ENCODE results near the gene SPON2. TPM values are rescaled to one million over a fixed set of nuclear protein-coding genes. Genes with fewer than 3 reads are reported as not detected.

SPON2 gene
- total RNA-seq, 1 donor from 2014 or later, result 3.3 TPM

GRCh38 chr4:1195109-1195671 lies 22.8 kb upstream of the SPON2 start:
- no peak for DNase-seq

- no peak for DNase-seq
These were observed 21.9 kb upstream of the SPON2 start for GRCh38 chr4:1194010-1194900.

GRCh38 chr4:1193206-1194009 lies 21.0 kb upstream of the SPON2 start:
- no peak for DNase-seq

- DNase-seq, result no peak
These were observed 20.3 kb upstream of the SPON2 start for GRCh38 chr4:1192493-1193205.

- DNase-seq, result peak; percentile 81
These were observed 19.7 kb upstream of the SPON2 start for GRCh38 chr4:1192091-1192492.

GRCh38 chr4:1191621-1192020 lies 19.2 kb upstream of the SPON2 start:
- DNase-seq, result no peak

GRCh38 chr4:1187182-1187581 lies 14.8 kb upstream of the SPON2 start:
- no peak for DNase-seq

- DNase-seq, result no peak
These were observed 11.8 kb upstream of the SPON2 start for GRCh38 chr4:1183985-1184773.

GRCh38 chr4:1182313-1182712 lies 9.9 kb upstream of the SPON2 start:
- DNase-seq, result no peak

GRCh38 chr4:1180663-1181062 lies 8.3 kb upstream of the SPON2 start:
- no peak for DNase-seq

GRCh38 chr4:1179976-1180375 lies 7.6 kb upstream of the SPON2 start:
- DNase-seq, result no peak

- no peak for DNase-seq
These were observed 6.7 kb upstream of the SPON2 start for GRCh38 chr4:1179089-1179441.

GRCh38 chr4:1178300-1179088 lies 6.1 kb upstream of the SPON2 start:
- no peak for DNase-seq

- peak; percentile 23 for DNase-seq
These were observed 5.1 kb upstream of the SPON2 start for GRCh38 chr4:1177274-1178141.

GRCh38 chr4:1176398-1177273 lies 4.3 kb upstream of the SPON2 start:
- DNase-seq, result no peak

GRCh38 chr4:1175635-1176229 lies 3.3 kb upstream of the SPON2 start:
- DNase-seq, result no peak

- DNase-seq, result no peak
These were observed 2.7 kb upstream of the SPON2 start for GRCh38 chr4:1174941-1175634.

All from occipital lobe (tissue), 2 donors.